ENCODE measurements around the gene DUSP1.

DNA sequence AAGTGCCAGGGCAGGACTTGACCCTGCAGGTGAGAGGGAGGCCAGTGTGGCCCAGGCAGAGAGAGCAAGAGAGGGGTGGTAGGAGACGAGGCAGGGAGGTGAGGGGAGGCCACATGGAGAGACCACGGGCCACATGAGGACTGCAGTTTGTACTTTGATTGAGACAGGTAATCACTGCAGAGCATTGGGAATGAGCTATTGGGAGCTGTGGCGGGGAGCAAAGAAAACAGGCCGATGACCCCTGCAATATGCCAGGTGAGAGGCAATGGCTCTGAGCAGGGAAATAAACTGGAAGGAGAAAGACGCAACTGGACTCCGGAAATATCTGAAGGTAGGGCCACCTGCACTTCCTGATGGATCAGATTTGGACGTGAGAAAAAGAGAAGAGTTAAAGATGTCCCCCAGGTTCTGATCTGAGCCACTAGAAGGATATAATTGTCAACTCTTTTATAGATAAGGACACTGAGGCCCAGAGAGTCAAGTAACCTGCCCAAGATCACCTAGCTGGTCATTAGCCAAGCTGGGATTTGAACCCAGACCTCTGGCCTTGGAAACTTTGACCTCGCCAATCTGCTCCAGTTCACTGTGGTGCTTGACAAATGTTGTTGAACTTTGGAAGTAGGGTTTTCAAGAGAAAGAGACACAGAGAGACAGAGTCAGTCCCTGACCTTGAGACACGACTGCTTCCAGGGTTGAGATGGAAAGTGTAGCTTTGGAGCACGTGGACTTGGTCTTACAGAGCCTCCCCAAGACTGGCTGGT is 42.3 kb downstream of the DUSP1 start:
- TF ChIP-seq, protein P1, sequence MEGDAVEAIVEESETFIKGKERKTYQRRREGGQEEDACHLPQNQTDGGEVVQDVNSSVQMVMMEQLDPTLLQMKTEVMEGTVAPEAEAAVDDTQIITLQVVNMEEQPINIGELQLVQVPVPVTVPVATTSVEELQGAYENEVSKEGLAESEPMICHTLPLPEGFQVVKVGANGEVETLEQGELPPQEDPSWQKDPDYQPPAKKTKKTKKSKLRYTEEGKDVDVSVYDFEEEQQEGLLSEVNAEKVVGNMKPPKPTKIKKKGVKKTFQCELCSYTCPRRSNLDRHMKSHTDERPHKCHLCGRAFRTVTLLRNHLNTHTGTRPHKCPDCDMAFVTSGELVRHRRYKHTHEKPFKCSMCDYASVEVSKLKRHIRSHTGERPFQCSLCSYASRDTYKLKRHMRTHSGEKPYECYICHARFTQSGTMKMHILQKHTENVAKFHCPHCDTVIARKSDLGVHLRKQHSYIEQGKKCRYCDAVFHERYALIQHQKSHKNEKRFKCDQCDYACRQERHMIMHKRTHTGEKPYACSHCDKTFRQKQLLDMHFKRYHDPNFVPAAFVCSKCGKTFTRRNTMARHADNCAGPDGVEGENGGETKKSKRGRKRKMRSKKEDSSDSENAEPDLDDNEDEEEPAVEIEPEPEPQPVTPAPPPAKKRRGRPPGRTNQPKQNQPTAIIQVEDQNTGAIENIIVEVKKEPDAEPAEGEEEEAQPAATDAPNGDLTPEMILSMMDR (conservative IDR thresholded peaks at IDR 0.05; ENCODE audit: low read length), result no peak
- no peak for TF ChIP-seq EZH2phosphoT487 (IDR thresholded peaks at IDR 0.05; ENCODE audit: borderline replicate concordance, low read depth, low read length)
